Spleen (tissue), 7 donors: ENCODE measurements around the gene AKR1C8.
"Not testable (repeated sequence)": the region's sequence is repeated elsewhere in the genome, so short reads cannot be mapped to it uniquely, and the experiment has no call there.

Source experiments
- CTCF ChIP-seq, 11 experiments: fragments of 200-600 bp in 7 of 11; fragments of 450-650 bp in 4 of 11; sonication (generic) in 4 of 11; IDR thresholded peaks in 8 of 11; conservative IDR thresholded peaks in 3 of 11; 1 replicate in 7 of 11; 2 replicates in 4 of 11; pipeline versions ENCODE4 v1.4.0 to v1.8.0; 2016 to 2021; ENCODE audit warnings: antibody characterized with exemption in 11 of 11, inconsistent platforms in 4 of 11, mild to moderate bottlenecking in 1 of 11
- POLR2A ChIP-seq, 3 donors: fragments of 450-650 bp; IDR thresholded peaks; one replicate each; pipeline ENCODE4 v1.5.1; 2017; ENCODE audit warnings: antibody characterized with exemption in 3 of 3, mild to moderate bottlenecking in 1 of 3
- POLR2AphosphoS5 ChIP-seq, 3 donors: sonication (generic); formaldehyde crosslinking; IDR thresholded peaks; one replicate each; pipeline ENCODE4 v1.5.1; 2017; ENCODE audit warnings: antibody characterized with exemption in 3 of 3
- donor health status: DM: no; HTN: no; CAD: no; lungs with moderate emphysema.
- donor health status: DM: no; HTN: no; CAD: no.
- donor health status: DM: no; HTN: no; CAD: no.

GRCh38 chr10:5222942-5223341 lies 38.0 kb upstream of the AKR1C8 start:
- TF ChIP-seq CTCF (IDR thresholded peaks at IDR 0.05 in 8 of 11, conservative IDR thresholded peaks at IDR 0.05 in 3 of 11); POLR2A (IDR thresholded peaks at IDR 0.05); POLR2AphosphoS5 (IDR thresholded peaks at IDR 0.05): not testable (repeated sequence)
